ENCODE results near the gene PMEPA1. TPM values are rescaled to one million over a fixed set of nuclear protein-coding genes. Genes with fewer than 3 reads are reported as not detected.

The PMEPA1 gene
- total and polyA plus RNA-seq, 4 donors = 0.61 to 1.5 (median 1.1) TPM

- H3K9me3 ChIP-seq (ENCODE audit: control insufficient read depth in 4 of 4, low read length in 3 of 4) = no peaks in the 10 kb centered on the region
- H3K4me3 ChIP-seq (ENCODE audit: low read depth in 1 of 3, low read length in 3 of 3) = no peak overlapping the region
- H3K27me3 ChIP-seq (ENCODE audit: control insufficient read depth in 4 of 4, insufficient read depth in 4 of 4, low read length in 3 of 4) = peaks cover 0 to 13% (median 4%) of the 10 kb centered on the region in 4 donors
- H3K4me1 ChIP-seq (ENCODE audit: control insufficient read depth in 4 of 4, insufficient read depth in 4 of 4, low read length in 3 of 4) = peaks cover 0 to 6% (median 1%) of the 10 kb centered on the region in 4 donors
- TF ChIP-seq EGR1 (IDR thresholded peaks at IDR 0.05; ENCODE audit: low read depth in 2 of 2) (no peak), ATF3 (IDR thresholded peaks at IDR 0.05) (no peak), NR2F2 (IDR thresholded peaks at IDR 0.05) (no peak), RAD21 (IDR thresholded peaks at IDR 0.05) (no peak)
- H3K9ac ChIP-seq (ENCODE audit: low read depth in 1 of 2, low read length in 2 of 2) = no peak overlapping the region
- no peak overlapping the region for H3K27ac ChIP-seq (ENCODE audit: low read depth in 1 of 2, low read length in 2 of 2)
- 75% methylated on average over 4 of the region's 4 CpGs for WGBS
- H3K36me3 ChIP-seq (ENCODE audit: control insufficient read depth in 4 of 4, insufficient read depth in 3 of 4, low read depth in 1 of 4, low read length in 3 of 4) = no peaks in the 10 kb centered on the region
- DNase-seq (ENCODE audit: low spot score) = no peak
These were observed 10.1 kb upstream of the PMEPA1 start for GRCh38 chr20:57719951-57720350.

GRCh38 chr20:57718490-57719009 lies 8.7 kb upstream of the PMEPA1 start:
- peak; percentile 63 for TF ChIP-seq SP1 (IDR thresholded peaks at IDR 0.05)
- peak in 1 of 2 donors; percentile 13 for TF ChIP-seq EGR1 (IDR thresholded peaks at IDR 0.05; ENCODE audit: low read depth in 2 of 2)
- TF ChIP-seq FOXA1 (IDR thresholded peaks at IDR 0.05) = no peak
- peak; percentile 20 to 25 for TF ChIP-seq JUND (IDR thresholded peaks at IDR 0.05)
- TF ChIP-seq MAX (IDR thresholded peaks at IDR 0.05) = peak; percentile 65
- H3K9me3 ChIP-seq (ENCODE audit: control insufficient read depth in 4 of 4, low read length in 3 of 4) = no peaks in the 10 kb centered on the region
- no peak overlapping the region for H3K27ac ChIP-seq (ENCODE audit: low read depth in 1 of 2, low read length in 2 of 2)
- H3K36me3 ChIP-seq (ENCODE audit: control insufficient read depth in 4 of 4, insufficient read depth in 3 of 4, low read depth in 1 of 4, low read length in 3 of 4) = no peaks in the 10 kb centered on the region
- WGBS = 2% methylated on average over 31 of the region's 31 CpGs
- peaks cover 0 to 6% (median 1%) of the 10 kb centered on the region in 4 donors for H3K4me1 ChIP-seq (ENCODE audit: control insufficient read depth in 4 of 4, insufficient read depth in 4 of 4, low read length in 3 of 4)
- no peak overlapping the region for H3K9ac ChIP-seq (ENCODE audit: low read depth in 1 of 2, low read length in 2 of 2)
- DNase-seq (ENCODE audit: low spot score) = peak; percentile 82
- no peak overlapping the region for H3K4me3 ChIP-seq (ENCODE audit: low read depth in 1 of 3, low read length in 3 of 3)
- H3K27me3 ChIP-seq (ENCODE audit: control insufficient read depth in 4 of 4, insufficient read depth in 4 of 4, low read length in 3 of 4) = peaks cover 0 to 13% (median 4%) of the 10 kb centered on the region in 4 donors

GRCh38 chr20:57717797-57718196 lies 8.0 kb upstream of the PMEPA1 start:
- H3K9me3 ChIP-seq (ENCODE audit: control insufficient read depth in 4 of 4, low read length in 3 of 4) = no peaks in the 10 kb centered on the region
- WGBS = 59% methylated on average over 11 of the region's 11 CpGs
- H3K9ac ChIP-seq (ENCODE audit: low read depth in 1 of 2, low read length in 2 of 2) = no peak overlapping the region
- no peaks in the 10 kb centered on the region for H3K36me3 ChIP-seq (ENCODE audit: control insufficient read depth in 4 of 4, insufficient read depth in 3 of 4, low read depth in 1 of 4, low read length in 3 of 4)
- no peak for DNase-seq (ENCODE audit: low spot score)
- no peak overlapping the region for H3K4me3 ChIP-seq (ENCODE audit: low read depth in 1 of 3, low read length in 3 of 3)
- TF ChIP-seq RXRA (IDR thresholded peaks at IDR 0.05) = no peak
- no peak for TF ChIP-seq HNF4G (IDR thresholded peaks at IDR 0.05)
- no peak for TF ChIP-seq CTCF (IDR thresholded peaks at IDR 0.05; ENCODE audit: low read depth, low read length, missing input control)
- no peak for TF ChIP-seq NR2F2 (IDR thresholded peaks at IDR 0.05)
- no peak for TF ChIP-seq REST (IDR thresholded peaks at IDR 0.05)
- no peak for TF ChIP-seq GABPA (IDR thresholded peaks at IDR 0.05 in 1 of 2, conservative IDR thresholded peaks at IDR 0.05 in 1 of 2)
- TF ChIP-seq YY1 (IDR thresholded peaks at IDR 0.05) = no peak
- TF ChIP-seq EGR1 (IDR thresholded peaks at IDR 0.05; ENCODE audit: low read depth in 2 of 2) = no peak
- no peak for TF ChIP-seq JUND (IDR thresholded peaks at IDR 0.05)
- no peak for TF ChIP-seq SP1 (IDR thresholded peaks at IDR 0.05)
- no peak for TF ChIP-seq FOXA1 (IDR thresholded peaks at IDR 0.05)
- no peak overlapping the region for H3K27ac ChIP-seq (ENCODE audit: low read depth in 1 of 2, low read length in 2 of 2)
- peaks cover 0 to 12% (median 3%) of the 10 kb centered on the region in 4 donors for H3K27me3 ChIP-seq (ENCODE audit: control insufficient read depth in 4 of 4, insufficient read depth in 4 of 4, low read length in 3 of 4)
- H3K4me1 ChIP-seq (ENCODE audit: control insufficient read depth in 4 of 4, insufficient read depth in 4 of 4, low read length in 3 of 4) = peaks cover 0 to 6% (median 1%) of the 10 kb centered on the region in 4 donors
